Measurements from ENCODE around the gene ASB5. TPM values are rescaled to one million over a fixed set of nuclear protein-coding genes. Genes with fewer than 3 reads are reported as not detected.

The ASB5 gene
- total and polyA plus RNA-seq, 10 of the 15 experiments (the other 5 are each of a cell fraction or from before 2014, with no cell fraction given): not detected

DNA sequence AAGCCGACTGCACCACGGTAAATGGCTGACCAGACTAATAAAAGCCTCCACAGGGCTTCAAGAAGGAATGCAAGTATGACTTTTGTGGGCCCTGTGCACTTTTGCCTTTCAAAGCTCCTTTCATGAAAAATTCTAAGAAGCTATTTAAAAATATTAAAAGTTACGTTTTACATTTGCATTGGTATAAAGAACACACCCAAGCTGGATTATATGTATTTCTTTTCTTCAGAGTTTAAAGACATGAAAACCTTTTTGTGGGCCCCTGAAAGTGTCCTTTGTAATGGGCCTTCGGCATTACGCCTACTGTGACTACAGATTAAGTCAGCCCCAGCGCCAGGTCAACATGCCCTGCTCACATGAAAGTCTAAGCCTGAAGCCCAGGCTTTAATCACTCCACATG, 20.5 kb upstream of the ASB5 start:
- ATAC-seq: no peak
- SMC1A ChIA-PET (ENCODE audit: uncharacterized antibody, unreplicated experiment): interaction anchor here (1.0 kb wide), 1 partner anchor 11 kb away, joined by 3 read pairs; no protein-coding TSS in a partner anchor
- H3K36me3 ChIP-seq (ENCODE audit: control insufficient read depth in 2 of 2, insufficient read depth in 2 of 2, low read length in 1 of 2): no peaks in the 10 kb centered on the region
- no peaks in the 10 kb centered on the region for H3K4me1 ChIP-seq (ENCODE audit: control insufficient read depth, insufficient read depth, low read length)
- no peak overlapping the region for H3K4me3 ChIP-seq
- H3K79me2 ChIP-seq (ENCODE audit: control insufficient read depth, insufficient read depth, low read length): no peaks in the 10 kb centered on the region
- DNase-seq (ENCODE audit: low read depth, low spot score): no peak
- in situ Hi-C loops (cut with MboI) (no loop called here), intact Hi-C loops (cut with micrococcal nuclease; ENCODE audit: unreplicated experiment) (no loop called here)
- WGBS (ENCODE audit: insufficient coverage, insufficient replicate concordance, low lambda C conversion rate, missing lambda C conversion rate): 30% methylated on average over 6 of the region's 6 CpGs
- POLR2A ChIA-PET: no interaction called here
- no peak for FAIRE-seq
- CTCF ChIA-PET: interaction anchor here (1.5 kb wide), 1 partner anchor 16 kb away, joined by 3 read pairs; no protein-coding TSS in a partner anchor
- H4K20me1 ChIP-seq (ENCODE audit: control insufficient read depth, insufficient read depth): no peaks in the 10 kb centered on the region
- RAD21 ChIA-PET (ENCODE audit: unreplicated experiment): no interaction called here
- no peak overlapping the region for H3K9ac ChIP-seq (ENCODE audit: control insufficient read depth, insufficient read depth, low read length)
- H3K9me3 ChIP-seq (replicated peaks; ENCODE audit: control insufficient read depth, insufficient read depth, low read length): no peaks in the 10 kb centered on the region
- 0 out of 4 replicates have a peak, but pooled peaks cover 0 to 3% of the 10 kb centered on the region in 2 experiments for H3K27me3 ChIP-seq (replicated peaks in 1 of 2; ENCODE audit: control insufficient read depth in 2 of 2, insufficient read depth in 2 of 2, low read length in 1 of 2)
- TF ChIP-seq CBX3 (IDR thresholded peaks at IDR 0.05; ENCODE audit: borderline replicate concordance, low read depth) (no peak), MEF2B (IDR thresholded peaks at IDR 0.05; ENCODE audit: partially characterized antibody, poor library complexity, severe bottlenecking) (no peak), ZNF24 (IDR thresholded peaks at IDR 0.05) (no peak), RFX5 (IDR thresholded peaks at IDR 0.05; ENCODE audit: low read depth, low read length) (no peak), POU2F2 (IDR thresholded peaks at IDR 0.05; ENCODE audit: borderline replicate concordance, low read depth, low read length) (no peak), STAT3 (IDR thresholded peaks at IDR 0.05; ENCODE audit: low read depth, low read length) (no peak)
- TF ChIP-seq, protein P1, sequence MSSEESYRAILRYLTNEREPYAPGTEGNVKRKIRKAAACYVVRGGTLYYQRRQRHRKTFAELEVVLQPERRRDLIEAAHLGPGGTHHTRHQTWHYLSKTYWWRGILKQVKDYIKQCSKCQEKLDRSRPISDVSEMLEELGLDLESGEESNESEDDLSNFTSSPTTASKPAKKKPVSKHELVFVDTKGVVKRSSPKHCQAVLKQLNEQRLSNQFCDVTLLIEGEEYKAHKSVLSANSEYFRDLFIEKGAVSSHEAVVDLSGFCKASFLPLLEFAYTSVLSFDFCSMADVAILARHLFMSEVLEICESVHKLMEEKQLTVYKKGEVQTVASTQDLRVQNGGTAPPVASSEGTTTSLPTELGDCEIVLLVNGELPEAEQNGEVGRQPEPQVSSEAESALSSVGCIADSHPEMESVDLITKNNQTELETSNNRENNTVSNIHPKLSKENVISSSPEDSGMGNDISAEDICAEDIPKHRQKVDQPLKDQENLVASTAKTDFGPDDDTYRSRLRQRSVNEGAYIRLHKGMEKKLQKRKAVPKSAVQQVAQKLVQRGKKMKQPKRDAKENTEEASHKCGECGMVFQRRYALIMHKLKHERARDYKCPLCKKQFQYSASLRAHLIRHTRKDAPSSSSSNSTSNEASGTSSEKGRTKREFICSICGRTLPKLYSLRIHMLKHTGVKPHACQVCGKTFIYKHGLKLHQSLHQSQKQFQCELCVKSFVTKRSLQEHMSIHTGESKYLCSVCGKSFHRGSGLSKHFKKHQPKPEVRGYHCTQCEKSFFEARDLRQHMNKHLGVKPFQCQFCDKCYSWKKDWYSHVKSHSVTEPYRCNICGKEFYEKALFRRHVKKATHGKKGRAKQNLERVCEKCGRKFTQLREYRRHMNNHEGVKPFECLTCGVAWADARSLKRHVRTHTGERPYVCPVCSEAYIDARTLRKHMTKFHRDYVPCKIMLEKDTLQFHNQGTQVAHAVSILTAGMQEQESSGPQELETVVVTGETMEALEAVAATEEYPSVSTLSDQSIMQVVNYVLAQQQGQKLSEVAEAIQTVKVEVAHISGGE (CRISPR knock-in tag; IDR thresholded peaks at IDR 0.05): no peak
- TF ChIP-seq, protein P2, sequence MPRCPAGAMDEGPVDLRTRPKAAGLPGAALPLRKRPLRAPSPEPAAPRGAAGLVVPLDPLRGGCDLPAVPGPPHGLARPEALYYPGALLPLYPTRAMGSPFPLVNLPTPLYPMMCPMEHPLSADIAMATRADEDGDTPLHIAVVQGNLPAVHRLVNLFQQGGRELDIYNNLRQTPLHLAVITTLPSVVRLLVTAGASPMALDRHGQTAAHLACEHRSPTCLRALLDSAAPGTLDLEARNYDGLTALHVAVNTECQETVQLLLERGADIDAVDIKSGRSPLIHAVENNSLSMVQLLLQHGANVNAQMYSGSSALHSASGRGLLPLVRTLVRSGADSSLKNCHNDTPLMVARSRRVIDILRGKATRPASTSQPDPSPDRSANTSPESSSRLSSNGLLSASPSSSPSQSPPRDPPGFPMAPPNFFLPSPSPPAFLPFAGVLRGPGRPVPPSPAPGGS (IDR thresholded peaks at IDR 0.05; ENCODE audit: borderline replicate concordance, insufficient read depth, low read depth, low read length, poor library complexity, severe bottlenecking): no peak
- no peak overlapping the region for H2AFZ ChIP-seq (ENCODE audit: control insufficient read depth, low read depth, low read length)
- no TSS peak for BruUV-seq (replicated peaks)
- no peak overlapping the region for H3K4me2 ChIP-seq (ENCODE audit: control insufficient read depth, insufficient read depth)
- H3K27ac ChIP-seq (ENCODE audit: control insufficient read depth, insufficient read depth): no peak overlapping the region
